Activated CD8-positive, alpha-beta memory T cell treated with anti-CD3 and anti-CD28 coated beads, Interleukin-2, amount 10 ng/mL, durations not matched to agents 7 days and 5 days (primary cell): Measurements from ENCODE around the gene ARHGAP24. TPM values are rescaled to one million over a fixed set of nuclear protein-coding genes. Genes with fewer than 3 reads are reported as not detected.
"Not testable (repeated sequence)": the region's sequence is repeated elsewhere in the genome, so short reads cannot be mapped to it uniquely, and the experiment has no call there.

Experiments
- ATAC-seq: fragments of 150-1000 bp; cut with Tn5 transposase; one replicate; pipeline ENCODE4 v1.10.0; 2021; ENCODE audit warnings: moderate library complexity
- CTCF ChIA-PET: fragments of 350-600 bp; sonication (Branson Sonifier 250); formaldehyde crosslinking; loops from one replicate; lab custom pipeline; 2021; ENCODE audit warnings: antibody characterized with exemption; lab: Charles Lee
- DNase-seq: peaks from one replicate; pipeline ENCODE4 v3.0.0-alpha.2; 2020
- H3K27ac Mint-ChIP-seq: one replicate; pipeline ENCODE4 v1.8.0; 2021; ENCODE audit warnings: mild to moderate bottlenecking, mixed read lengths
- H3K27me3 Mint-ChIP-seq: one replicate; pipeline ENCODE4 v1.8.0; 2021; ENCODE audit warnings: mixed read lengths
- H3K36me3 Mint-ChIP-seq: one replicate; pipeline ENCODE4 v1.8.0; 2021; ENCODE audit warnings: mild to moderate bottlenecking, mixed read lengths
- H3K4me1 Mint-ChIP-seq: one replicate; pipeline ENCODE4 v1.8.0; 2021; ENCODE audit warnings: mixed read lengths
- H3K4me3 Mint-ChIP-seq: one replicate; pipeline ENCODE4 v1.8.0; 2021; ENCODE audit warnings: mild to moderate bottlenecking, moderate library complexity, mixed read lengths
- H3K9me3 Mint-ChIP-seq: one replicate; pipeline ENCODE4 v1.8.0; 2022; ENCODE audit warnings: low read depth, mixed read lengths
- total RNA-seq, 2 experiments: library from RNA; stranded (reverse); gene quantifications; one replicate each; pipeline ENCODE4 v1.2.3, GENCODE V29; 2021

Gene ARHGAP24
- total RNA-seq, 2 experiments from 2014 or later, result not detected

- H3K4me3 Mint-ChIP-seq, result no peak overlapping the region
- CTCF ChIA-PET, result no interaction called here
- peaks cover 5% of the 10 kb centered on the region for H3K9me3 Mint-ChIP-seq
- H3K27me3 Mint-ChIP-seq, result no peaks in the 10 kb centered on the region
- no peaks in the 10 kb centered on the region for H3K4me1 Mint-ChIP-seq
- ATAC-seq (no peak), DNase-seq (no peak)
- H3K27ac Mint-ChIP-seq, result no peak overlapping the region
- no peaks in the 10 kb centered on the region for H3K36me3 Mint-ChIP-seq
Measured at GRCh38 chr4:85823295-85823694, 348.3 kb downstream of the ARHGAP24 start.

- ATAC-seq, result no peak
- Mint-ChIP-seq H3K4me3 (no peak overlapping the region), H3K4me1 (no peaks in the 10 kb centered on the region), H3K36me3 (no peaks in the 10 kb centered on the region), H3K27ac (no peak overlapping the region), H3K27me3 (no peaks in the 10 kb centered on the region), H3K9me3 (peaks cover 3% of the 10 kb centered on the region)
- CTCF ChIA-PET, result no interaction called here
- DNase-seq, result no peak
Measured at GRCh38 chr4:85824166-85824945, 349.4 kb downstream of the ARHGAP24 start.

- no peak for ATAC-seq
- Mint-ChIP-seq H3K4me1 (no peaks in the 10 kb centered on the region), H3K36me3 (no peaks in the 10 kb centered on the region), H3K9me3 (no peaks in the 10 kb centered on the region), H3K27me3 (no peaks in the 10 kb centered on the region), H3K27ac (no peak overlapping the region), H3K4me3 (no peak overlapping the region)
- CTCF ChIA-PET, result no interaction called here
- no peak for DNase-seq
Measured at GRCh38 chr4:85826060-85826678, 351.2 kb downstream of the ARHGAP24 start.

- ATAC-seq (no peak), DNase-seq (no peak)
- Mint-ChIP-seq H3K27ac (no peak overlapping the region), H3K27me3 (no peaks in the 10 kb centered on the region), H3K4me1 (no peaks in the 10 kb centered on the region), H3K4me3 (no peak overlapping the region), H3K36me3 (no peaks in the 10 kb centered on the region), H3K9me3 (no peaks in the 10 kb centered on the region)
- CTCF ChIA-PET, result no interaction called here
Measured at GRCh38 chr4:85828027-85828890, 353.3 kb downstream of the ARHGAP24 start.

DNA sequence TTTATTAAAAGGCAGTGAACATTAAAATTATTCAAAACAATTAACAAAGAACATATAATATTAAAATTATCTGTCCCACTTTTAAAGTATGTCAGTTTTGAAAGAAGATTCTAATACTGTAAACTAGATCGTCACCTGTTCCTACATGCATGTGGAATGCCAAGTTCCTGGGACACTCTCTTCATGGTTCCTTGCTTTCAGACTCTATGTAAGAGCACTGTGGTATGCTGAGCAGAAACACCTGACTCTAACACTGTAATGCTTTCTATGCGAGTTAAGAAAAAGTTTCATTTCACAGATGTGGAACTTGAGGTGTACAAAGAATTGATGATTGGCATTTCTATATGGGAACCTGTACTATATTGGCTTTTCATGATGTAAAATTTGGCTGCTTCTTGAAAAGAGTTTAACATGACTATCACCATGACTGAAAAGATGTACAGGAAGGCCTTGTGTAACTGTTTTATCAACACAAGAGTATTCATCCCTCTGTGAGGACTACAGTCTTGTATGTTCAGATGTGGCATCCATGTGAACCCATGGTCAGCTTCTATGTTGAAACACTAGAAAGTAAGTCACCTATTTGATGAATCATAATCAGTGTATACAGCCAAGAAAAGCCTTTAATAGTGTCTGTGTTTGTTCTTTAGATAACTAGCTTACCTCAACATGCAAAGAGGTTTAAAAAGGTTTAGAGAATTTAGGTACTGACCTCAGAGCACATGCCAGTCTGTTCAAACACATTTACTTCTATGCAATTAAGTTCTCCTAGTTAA is 354.5 kb downstream of the ARHGAP24 start:
- no peaks in the 10 kb centered on the region for H3K9me3 Mint-ChIP-seq
- no peak for ATAC-seq
- no peaks in the 10 kb centered on the region for H3K4me1 Mint-ChIP-seq
- H3K27ac Mint-ChIP-seq, result no peak overlapping the region
- CTCF ChIA-PET, result no interaction called here
- H3K27me3 Mint-ChIP-seq, result no peaks in the 10 kb centered on the region
- no peaks in the 10 kb centered on the region for H3K36me3 Mint-ChIP-seq
- DNase-seq, result no peak
- H3K4me3 Mint-ChIP-seq, result no peak overlapping the region

- Mint-ChIP-seq H3K27ac (no peak overlapping the region), H3K36me3 (no peaks in the 10 kb centered on the region), H3K4me3 (no peak overlapping the region), H3K9me3 (no peaks in the 10 kb centered on the region), H3K4me1 (no peaks in the 10 kb centered on the region), H3K27me3 (no peaks in the 10 kb centered on the region)
- no peak for ATAC-seq
- CTCF ChIA-PET, result no interaction called here
- DNase-seq, result no peak
Measured at GRCh38 chr4:85831647-85832046, 356.7 kb downstream of the ARHGAP24 start.

GRCh38 chr4:85833302-85833701 is 358.4 kb downstream of the ARHGAP24 start:
- CTCF ChIA-PET, result no interaction called here
- no peak overlapping the region for H3K27ac Mint-ChIP-seq
- no peak for DNase-seq
- H3K27me3 Mint-ChIP-seq, result no peaks in the 10 kb centered on the region
- no peaks in the 10 kb centered on the region for H3K4me1 Mint-ChIP-seq
- no peak for ATAC-seq
- no peaks in the 10 kb centered on the region for H3K36me3 Mint-ChIP-seq
- H3K9me3 Mint-ChIP-seq, result no peaks in the 10 kb centered on the region
- H3K4me3 Mint-ChIP-seq, result no peak overlapping the region

GRCh38 chr4:85834934-85835333 is 360.0 kb downstream of the ARHGAP24 start:
- Mint-ChIP-seq H3K4me1 (no peaks in the 10 kb centered on the region), H3K27me3 (no peaks in the 10 kb centered on the region), H3K4me3 (no peak overlapping the region), H3K36me3 (no peaks in the 10 kb centered on the region), H3K9me3 (no peaks in the 10 kb centered on the region), H3K27ac (no peak overlapping the region)
- DNase-seq, result no peak
- no peak for ATAC-seq
- CTCF ChIA-PET, result no interaction called here

DNA sequence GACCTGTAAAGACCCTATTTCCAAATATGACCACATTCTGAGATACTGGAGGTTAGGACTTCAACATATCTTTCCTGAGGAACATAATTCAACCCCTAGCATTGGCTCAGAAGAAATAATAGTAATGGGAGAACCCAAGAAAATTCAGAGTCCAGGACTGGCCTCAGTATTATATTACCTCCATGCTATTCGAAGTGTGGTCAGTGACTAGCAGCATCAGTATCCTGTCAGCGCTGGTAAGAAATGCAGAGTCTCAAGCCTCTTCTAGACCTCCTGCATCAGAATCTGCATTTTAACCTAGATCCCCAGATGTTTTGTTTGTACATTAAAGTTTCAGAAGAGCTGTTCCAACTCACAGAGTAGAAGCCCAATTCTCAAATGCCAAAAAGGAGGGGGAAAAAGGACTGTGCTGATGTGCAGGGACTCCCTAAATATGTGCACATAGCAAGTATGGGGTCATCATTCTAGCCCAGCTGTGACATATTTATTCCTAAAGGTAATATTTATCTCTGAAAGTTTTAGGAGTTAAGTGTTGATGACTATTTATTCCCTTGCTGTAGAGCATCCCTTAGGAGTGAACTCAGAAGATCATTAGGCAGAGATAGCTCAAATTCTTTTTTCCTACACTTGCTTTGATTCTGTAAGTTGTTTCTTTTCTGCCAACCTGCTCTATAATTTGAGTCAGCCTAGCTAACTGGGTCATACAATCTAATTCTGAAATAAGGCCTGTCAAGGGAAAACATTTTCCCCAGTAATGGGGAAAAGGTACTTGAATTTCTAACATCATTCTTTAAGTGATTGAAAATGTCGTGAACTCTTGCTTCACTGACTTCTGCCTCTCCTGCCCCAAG is 361.9 kb downstream of the ARHGAP24 start:
- no peak for DNase-seq
- no peak for ATAC-seq
- H3K9me3 Mint-ChIP-seq, result no peaks in the 10 kb centered on the region
- no peak overlapping the region for H3K27ac Mint-ChIP-seq
- no peaks in the 10 kb centered on the region for H3K27me3 Mint-ChIP-seq
- H3K36me3 Mint-ChIP-seq, result no peaks in the 10 kb centered on the region
- no peaks in the 10 kb centered on the region for H3K4me1 Mint-ChIP-seq
- CTCF ChIA-PET, result no interaction called here
- H3K4me3 Mint-ChIP-seq, result no peak overlapping the region

DNA sequence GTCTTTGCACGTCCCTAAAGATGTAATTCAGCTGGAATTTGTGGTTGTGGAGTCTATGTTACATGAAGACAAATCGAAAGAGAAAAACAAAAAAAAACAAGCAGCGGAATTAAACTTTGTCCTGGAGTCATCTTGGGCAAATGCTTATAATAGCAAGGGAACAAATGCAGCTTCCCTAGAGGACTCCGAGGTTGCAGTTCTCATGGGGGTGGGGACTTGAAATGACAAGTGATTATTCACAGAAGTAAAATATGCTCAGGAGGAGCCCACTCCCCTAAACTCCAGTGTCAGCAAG is 362.4 kb downstream of the ARHGAP24 start:
- Mint-ChIP-seq H3K27me3 (no peaks in the 10 kb centered on the region), H3K9me3 (no peaks in the 10 kb centered on the region), H3K4me3 (no peak overlapping the region), H3K4me1 (no peaks in the 10 kb centered on the region), H3K36me3 (no peaks in the 10 kb centered on the region), H3K27ac (no peak overlapping the region)
- DNase-seq (no peak), ATAC-seq (no peak)
- CTCF ChIA-PET, result no interaction called here

DNA sequence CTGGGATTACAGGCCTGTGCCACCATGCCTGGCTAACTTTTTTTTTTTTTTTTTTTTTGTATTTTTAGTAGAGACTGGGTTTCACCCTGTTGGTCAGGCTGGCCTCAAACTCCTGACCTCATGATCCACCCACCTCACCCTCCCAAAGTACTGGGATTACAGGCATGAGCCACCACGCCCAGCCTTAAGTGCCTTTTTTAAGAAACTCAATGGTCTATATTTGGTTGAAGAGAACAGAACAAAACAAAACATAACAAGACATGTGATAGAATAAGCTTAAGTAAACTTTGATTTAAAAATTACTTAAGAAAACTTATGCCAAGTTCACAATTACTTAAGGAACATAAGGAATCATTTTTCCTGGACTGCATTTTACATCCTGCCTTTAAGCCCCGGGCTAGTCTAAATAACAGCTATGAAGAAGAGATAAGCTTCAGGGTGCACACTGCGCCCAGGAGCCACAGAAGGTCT is 365.1 kb downstream of the ARHGAP24 start:
- H3K27me3 Mint-ChIP-seq, H3K4me3 Mint-ChIP-seq, ATAC-seq, DNase-seq, CTCF ChIA-PET, H3K27ac Mint-ChIP-seq, H3K4me1 Mint-ChIP-seq, H3K9me3 Mint-ChIP-seq, H3K36me3 Mint-ChIP-seq: not testable (repeated sequence)

- H3K4me1 Mint-ChIP-seq, result no peaks in the 10 kb centered on the region
- CTCF ChIA-PET, result no interaction called here
- H3K36me3 Mint-ChIP-seq, result no peaks in the 10 kb centered on the region
- ATAC-seq, result no peak
- no peaks in the 10 kb centered on the region for H3K27me3 Mint-ChIP-seq
- DNase-seq, result no peak
- H3K9me3 Mint-ChIP-seq, result peaks cover 2% of the 10 kb centered on the region
- no peak overlapping the region for H3K27ac Mint-ChIP-seq
- no peak overlapping the region for H3K4me3 Mint-ChIP-seq
Measured at GRCh38 chr4:85842540-85842939, 367.6 kb downstream of the ARHGAP24 start.
